C4-2B (cell line): Measurements from ENCODE around the gene TRIM46.

Experiments used
- CTCF ChIP-seq: fragments of 450-650 bp; conservative IDR thresholded peaks from 2 replicates; pipeline ENCODE4 v1.5.1; 2017; ENCODE audit warnings: mild to moderate bottlenecking
- ZFX ChIP-seq: fragments of 450-650 bp; IDR thresholded peaks from 2 replicates; pipeline ENCODE4 v1.6.1; 2017

GRCh38 chr1:155226188-155226909, 52.7 kb downstream of the TRIM46 start:
- TF ChIP-seq CTCF (peak; percentile 70), ZFX (no peak)
